ENCODE results near the gene KIAA1614.

Gene KIAA1614

GRCh38 chr1:180925471-180926051, 12.9 kb downstream of the KIAA1614 start:
- no peak for DNase-seq (ENCODE audit: low read depth, low spot score)

GRCh38 chr1:180926164-180926981, 13.7 kb downstream of the KIAA1614 start:
- DNase-seq (ENCODE audit: low read depth, low spot score) = peak; percentile 54

GRCh38 chr1:180927348-180927747, 14.7 kb downstream of the KIAA1614 start:
- DNase-seq (ENCODE audit: low read depth, low spot score) = no peak

GRCh38 chr1:180927841-180928240, 15.1 kb downstream of the KIAA1614 start:
- DNase-seq (ENCODE audit: low read depth, low spot score) = no peak

- DNase-seq (ENCODE audit: low read depth, low spot score) = no peak
Observed at GRCh38 chr1:180928331-180929230, 15.9 kb downstream of the KIAA1614 start.

- no peak for DNase-seq (ENCODE audit: low read depth, low spot score)
Observed at GRCh38 chr1:180929389-180929788, 16.7 kb downstream of the KIAA1614 start.

- DNase-seq (ENCODE audit: low read depth, low spot score) = no peak
Observed at GRCh38 chr1:180930687-180931086, 18.0 kb downstream of the KIAA1614 start.

- DNase-seq (ENCODE audit: low read depth, low spot score) = no peak
Observed at GRCh38 chr1:180931529-180931928, 18.8 kb downstream of the KIAA1614 start.

GRCh38 chr1:180932378-180932777, 19.7 kb downstream of the KIAA1614 start:
- no peak for DNase-seq (ENCODE audit: low read depth, low spot score)

- no peak for DNase-seq (ENCODE audit: low read depth, low spot score)
Observed at GRCh38 chr1:180933141-180933540, 20.4 kb downstream of the KIAA1614 start.

GRCh38 chr1:180934563-180934962, 21.9 kb downstream of the KIAA1614 start:
- DNase-seq (ENCODE audit: low read depth, low spot score) = no peak

GRCh38 chr1:180935326-180936109, 22.8 kb downstream of the KIAA1614 start:
- DNase-seq (ENCODE audit: low read depth, low spot score) = no peak

- DNase-seq (ENCODE audit: low read depth, low spot score) = no peak
Observed at GRCh38 chr1:180936110-180937011, 23.7 kb downstream of the KIAA1614 start.

GRCh38 chr1:180937012-180937372, 24.3 kb downstream of the KIAA1614 start:
- no peak for DNase-seq (ENCODE audit: low read depth, low spot score)

- no peak for DNase-seq (ENCODE audit: low read depth, low spot score)
Observed at GRCh38 chr1:180937624-180938225, 25.0 kb downstream of the KIAA1614 start.

- DNase-seq (ENCODE audit: low read depth, low spot score) = no peak
Observed at GRCh38 chr1:180939073-180939710, 26.5 kb downstream of the KIAA1614 start.

- DNase-seq (ENCODE audit: low read depth, low spot score) = no peak
Observed at GRCh38 chr1:180939711-180940103, 27.0 kb downstream of the KIAA1614 start.

- no peak for DNase-seq (ENCODE audit: low read depth, low spot score)
Observed at GRCh38 chr1:180940445-180940844, 27.7 kb downstream of the KIAA1614 start.

- DNase-seq (ENCODE audit: low read depth, low spot score) = no peak
Observed at GRCh38 chr1:180941518-180942275, 29.0 kb downstream of the KIAA1614 start.

Data from astrocyte of the hippocampus (primary cell).